GM23338 (cell line): ENCODE measurements around the gene POLR3A.

ENCODE experiments used
- CREB1 ChIP-seq: fragments of 250-450 bp; sonication (Bioruptor Pico); IDR thresholded peaks from 2 replicates; pipeline ENCODE4 v1.5.0; 2020; ENCODE audit warnings: low read depth, mild to moderate bottlenecking, moderate library complexity
- CTCF ChIP-seq, 2 experiments: fragments of 200-600 bp in 1 of 2; sonication (generic) in 1 of 2; conservative IDR thresholded peaks; 2 replicates each; pipeline versions ENCODE4 v1.5.1 to v1.6.1; 2016 to 2017; ENCODE audit warnings: antibody characterized with exemption in 2 of 2, low read depth in 2 of 2, mild to moderate bottlenecking in 2 of 2, moderate library complexity in 1 of 2
- EZH2 ChIP-seq: fragments of 200-600 bp; sonication (generic); IDR thresholded peaks from one replicate; pipeline ENCODE4 v1.8.0; 2017; ENCODE audit warnings: antibody characterized with exemption, mild to moderate bottlenecking, low read depth; ENCODE audit not compliant: unreplicated experiment
- EZH2phosphoT487 ChIP-seq: fragments of 200-600 bp; sonication (generic); IDR thresholded peaks from one replicate; pipeline ENCODE4 v1.8.1; 2018; ENCODE audit warnings: antibody characterized with exemption; ENCODE audit not compliant: unreplicated experiment
- POLR2AphosphoS5 ChIP-seq: IDR thresholded peaks from 2 replicates; pipeline ENCODE4 v1.6.1; 2016; ENCODE audit warnings: antibody characterized with exemption, low read depth
- REST ChIP-seq: IDR thresholded peaks from one replicate; pipeline ENCODE4 v1.6.1; 2018; ENCODE audit warnings: antibody characterized with exemption; ENCODE audit not compliant: unreplicated experiment
- STAT1 ChIP-seq: IDR thresholded peaks from one replicate; pipeline ENCODE4 v1.6.1; 2016; ENCODE audit warnings: antibody characterized with exemption; ENCODE audit not compliant: unreplicated experiment
- ZNF331 ChIP-seq: fragments of 250-450 bp; sonication (Bioruptor Pico); IDR thresholded peaks from 2 replicates; pipeline ENCODE4 v1.5.0; 2020; ENCODE audit warnings: low read depth, mild to moderate bottlenecking, moderate library complexity

GRCh38 chr10:77969114-77969513, 60.2 kb downstream of the POLR3A start:
- TF ChIP-seq REST: no peak
- no peak for TF ChIP-seq CTCF (conservative IDR thresholded peaks at IDR 0.05; ENCODE audit: low read depth in 2 of 2)
- TF ChIP-seq CREB1 (CRISPR knock-in tag): no peak
- TF ChIP-seq EZH2: no peak
- no peak for TF ChIP-seq ZNF331 (CRISPR knock-in tag)
- no peak for TF ChIP-seq POLR2AphosphoS5
- no peak for TF ChIP-seq STAT1
- no peak for TF ChIP-seq EZH2phosphoT487
